Endothelial cell of umbilical vein (primary cell): ENCODE measurements around the gene TM9SF4. TPM values are rescaled to one million over a fixed set of nuclear protein-coding genes. Genes with fewer than 3 reads are reported as not detected.

ENCODE experiments used
- BruUV-seq: library from RNA; stranded (reverse); fragments of 400-500 nt; replicated peaks from 2 replicates; lab custom pipeline; 2021; lab: Mats Ljungman, UMichigan
- CTCF ChIA-PET: fragments of 300-600, 350-600 bp; sonication (Branson Sonifier 250); formaldehyde crosslinking; loops from one replicate; lab custom pipeline; 2021; ENCODE audit warnings: antibody characterized with exemption, inconsistent platforms; lab: Charles Lee
- POLR2A ChIA-PET: fragments of 300-600, 350-600 bp; sonication (Branson Sonifier 250); formaldehyde crosslinking; loops from one replicate; lab custom pipeline; 2021; ENCODE audit warnings: antibody characterized with exemption, inconsistent platforms; lab: Charles Lee
- DNase-seq: peaks from one replicate; pipeline ENCODE4 v3.0.0-alpha.2; 2011; ENCODE audit warnings: low read depth, low spot score
- FAIRE-seq: peaks from 2 replicates; lab custom pipeline; 2011; peaks lifted over from hg19 to GRCh38; lab: Jason Lieb, UNC
- H2AFZ ChIP-seq: 2 replicates; pipeline ENCODE4 v1.6.0; 2012; ENCODE audit warnings: low read depth, low read length, control low read depth, inconsistent platforms
- H3K27ac ChIP-seq: 2 replicates; pipeline ENCODE4 v1.5.1; 2011; ENCODE audit warnings: low read depth, mild to moderate bottlenecking, control low read depth, low read length, moderate library complexity; ENCODE audit not compliant: insufficient read depth
- H3K27me3 ChIP-seq, 2 experiments: 2 replicates each; pipeline versions ENCODE4 v1.6.0 to v1.6.1; 2011; ENCODE audit warnings: low read length in 2 of 2, mixed read lengths in 1 of 2; ENCODE audit not compliant: control insufficient read depth in 2 of 2, insufficient read depth in 2 of 2
- H3K36me3 ChIP-seq, 2 experiments: 2 replicates in 1 of 2; 3 replicates in 1 of 2; pipeline ENCODE4 v1.5.1; 2011; ENCODE audit warnings: low read length in 2 of 2, mild to moderate bottlenecking in 1 of 2, moderate library complexity in 1 of 2; ENCODE audit not compliant: control insufficient read depth in 2 of 2, insufficient read depth in 2 of 2; ENCODE audit errors: extremely low read depth in 1 of 2
- H3K4me1 ChIP-seq: 3 replicates; pipeline ENCODE4 v1.5.1; 2011; ENCODE audit warnings: mild to moderate bottlenecking, low read length; ENCODE audit not compliant: control insufficient read depth, insufficient read depth; ENCODE audit errors: extremely low read depth
- H3K4me2 ChIP-seq: 2 replicates; pipeline ENCODE4 v1.6.1; 2011; ENCODE audit warnings: low read length, control low read depth, mixed read lengths; ENCODE audit not compliant: insufficient read depth
- H3K4me3 ChIP-seq, 3 experiments: fragments of 200-600 bp in 1 of 3; sonication (generic), shearing (Covaris generic) in 1 of 3; replicated peaks in 1 of 3; 2 replicates each; pipeline ENCODE4 v1.5.1; 2011 to 2016; ENCODE audit warnings: control low read depth in 3 of 3, low read length in 3 of 3, mild to moderate bottlenecking in 2 of 3, inconsistent platforms in 1 of 3, low read depth in 1 of 3, moderate library complexity in 1 of 3; ENCODE audit not compliant: insufficient read depth in 1 of 3
- H3K79me2 ChIP-seq: 2 replicates; pipeline ENCODE4 v1.6.0; 2012; ENCODE audit warnings: low read length, inconsistent platforms; ENCODE audit not compliant: control insufficient read depth, insufficient read depth
- H3K9ac ChIP-seq: replicated peaks from 2 replicates; pipeline ENCODE3; 2011; ENCODE audit warnings: low read length, control low read depth; ENCODE audit not compliant: insufficient read depth; ENCODE audit errors: extremely low read depth
- H3K9me1 ChIP-seq: replicated peaks from 3 replicates; pipeline ENCODE4 v1.6.0; 2011; ENCODE audit warnings: mild to moderate bottlenecking, low read length; ENCODE audit not compliant: control insufficient read depth, insufficient read depth; ENCODE audit errors: extremely low read depth
- H3K9me3 ChIP-seq: replicated peaks from 2 replicates; pipeline ENCODE4 v1.5.1; 2012; ENCODE audit warnings: low read length, inconsistent platforms; ENCODE audit not compliant: control insufficient read depth, insufficient read depth
- H4K20me1 ChIP-seq: replicated peaks from 2 replicates; pipeline ENCODE3; 2011; ENCODE audit warnings: mild to moderate bottlenecking, low read length; ENCODE audit not compliant: control insufficient read depth, insufficient read depth; ENCODE audit errors: extremely low read depth
- EZH2 ChIP-seq: IDR thresholded peaks from 2 replicates; pipeline ENCODE4 v1.6.1; 2012; ENCODE audit warnings: borderline replicate concordance, low read depth, mild to moderate bottlenecking, moderate library complexity, low read length, inconsistent platforms; ENCODE audit not compliant: severe bottlenecking
- FOS ChIP-seq: IDR thresholded peaks from 2 replicates; pipeline ENCODE4 v1.6.1; 2011; ENCODE audit warnings: mild to moderate bottlenecking, low read length, moderate library complexity, borderline replicate concordance; ENCODE audit not compliant: insufficient read depth
- GATA2 ChIP-seq: IDR thresholded peaks from 2 replicates; pipeline ENCODE4 v1.7.0; 2011; ENCODE audit warnings: low read depth, mild to moderate bottlenecking, moderate library complexity, mixed read lengths, low read length; ENCODE audit not compliant: insufficient read length, insufficient read depth
- JUN ChIP-seq: IDR thresholded peaks from 2 replicates; pipeline ENCODE4 v1.6.1; 2011; ENCODE audit warnings: borderline replicate concordance, low read depth; ENCODE audit not compliant: insufficient read length, insufficient read depth
- MYC ChIP-seq: IDR thresholded peaks from one replicate; pipeline ENCODE4 v1.6.1; 2011; ENCODE audit warnings: mild to moderate bottlenecking, low read depth, low read length
- POLR2A ChIP-seq: IDR thresholded peaks from 2 replicates; pipeline ENCODE4 v1.6.1; 2012; ENCODE audit warnings: low read depth, mild to moderate bottlenecking, control low read depth, low read length
- POLR2AphosphoS5 ChIP-seq: IDR thresholded peaks from 2 replicates; pipeline ENCODE4 v1.6.1; 2012; ENCODE audit warnings: low read depth, mild to moderate bottlenecking, control low read depth, low read length, moderate library complexity; ENCODE audit not compliant: insufficient read depth
- dilution Hi-C: fragments of 300-500 bp; cut with MboI; formaldehyde crosslinking; loops from one replicate; pipeline ENCODE4 v1.15.0; 2019; ENCODE audit warnings: low sequenced_read_pairs; ENCODE audit not compliant: extremely low pct_ligation_motif_present
- intact Hi-C: fragments of 100-400 bp; cut with micrococcal nuclease; formaldehyde crosslinking; loops from one replicate; pipeline ENCODE4 v1.10.0; 2022
- polyA plus RNA-seq, 4 experiments: library from polyadenylated mRNA; depleted of rRNA in 3 of 4; stranded (reverse) in 3 of 4; unstranded in 1 of 4; fragments of >200 nt; gene quantifications; 2 replicates each; pipeline versions ENCODE4 v1.2.1 to v1.2.3, GENCODE V29; 2011 to 2012; ENCODE audit warnings: missing spikeins in 1 of 4
- total RNA-seq: library from RNA; stranded (reverse); gene quantifications from 2 replicates; pipeline ENCODE4 v1.2.3, GENCODE V29; 2021
- TF ChIP-seq, protein P1 (sequence below): IDR thresholded peaks from 2 replicates; pipeline ENCODE4 v1.6.1; 2011; ENCODE audit not compliant: insufficient read depth, insufficient read length
- TF ChIP-seq, protein P2 (sequence below), 2 donors: IDR thresholded peaks; 1 replicate in 1 of 2; 2 replicates in 1 of 2; pipeline ENCODE4 v1.5.1; 2011; ENCODE audit warnings: low read length in 2 of 2, mild to moderate bottlenecking in 2 of 2, moderate library complexity in 2 of 2, control low read depth in 1 of 2, inconsistent platforms in 1 of 2, low read depth in 1 of 2; ENCODE audit not compliant: insufficient read depth in 1 of 2; ENCODE audit errors: extremely low read depth in 1 of 2

Gene TM9SF4
- total and polyA plus RNA-seq, 2 donors (not counting 3 experiments of a cell fraction or from before 2014, with no cell fraction given), result 46.4 to 61.9 TPM

DNA sequence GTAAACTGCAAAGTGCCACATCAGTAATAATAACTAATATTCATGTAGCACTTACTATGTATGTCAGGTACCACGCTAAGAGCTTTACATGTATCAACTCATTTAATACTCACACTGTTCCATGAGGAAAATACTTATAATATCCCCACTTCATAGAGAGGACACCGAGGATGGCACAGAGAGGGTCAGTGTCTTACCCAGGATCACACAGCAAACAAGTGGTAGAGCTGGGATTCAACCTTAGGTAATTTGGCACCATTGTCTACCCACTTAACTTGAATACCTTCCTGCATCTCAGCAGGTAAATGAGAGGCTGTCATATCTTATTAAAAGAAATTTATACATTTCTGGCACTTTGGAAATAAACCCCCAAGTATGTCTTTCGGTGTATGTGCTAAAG is 106.2 kb downstream of the TM9SF4 start:
- Histone ChIP-seq H3K36me3 (peaks cover 7 to 10% of the 10 kb centered on the region in 2 experiments), H3K27me3 (no peaks in the 10 kb centered on the region), H3K4me2 (no peak overlapping the region), H3K27ac (peak overlapping the region; percentile 15), H3K9me1 (no peaks in the 10 kb centered on the region), H4K20me1 (no peaks in the 10 kb centered on the region), H3K4me3 (no peak overlapping the region), H3K9ac (no peak overlapping the region), H3K79me2 (peaks cover 5% of the 10 kb centered on the region), H2AFZ (no peak overlapping the region), H3K4me1 (peaks cover 11% of the 10 kb centered on the region), H3K9me3 (no peaks in the 10 kb centered on the region)
- dilution Hi-C loops (no loop called here), intact Hi-C loops (no loop called here)
- BruUV-seq, result no TSS peak
- no peak for TF ChIP-seq FOS
- TF ChIP-seq, protein P1, sequence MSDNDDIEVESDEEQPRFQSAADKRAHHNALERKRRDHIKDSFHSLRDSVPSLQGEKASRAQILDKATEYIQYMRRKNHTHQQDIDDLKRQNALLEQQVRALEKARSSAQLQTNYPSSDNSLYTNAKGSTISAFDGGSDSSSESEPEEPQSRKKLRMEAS, result no peak
- no peak for TF ChIP-seq MYC
- TF ChIP-seq, protein P2, sequence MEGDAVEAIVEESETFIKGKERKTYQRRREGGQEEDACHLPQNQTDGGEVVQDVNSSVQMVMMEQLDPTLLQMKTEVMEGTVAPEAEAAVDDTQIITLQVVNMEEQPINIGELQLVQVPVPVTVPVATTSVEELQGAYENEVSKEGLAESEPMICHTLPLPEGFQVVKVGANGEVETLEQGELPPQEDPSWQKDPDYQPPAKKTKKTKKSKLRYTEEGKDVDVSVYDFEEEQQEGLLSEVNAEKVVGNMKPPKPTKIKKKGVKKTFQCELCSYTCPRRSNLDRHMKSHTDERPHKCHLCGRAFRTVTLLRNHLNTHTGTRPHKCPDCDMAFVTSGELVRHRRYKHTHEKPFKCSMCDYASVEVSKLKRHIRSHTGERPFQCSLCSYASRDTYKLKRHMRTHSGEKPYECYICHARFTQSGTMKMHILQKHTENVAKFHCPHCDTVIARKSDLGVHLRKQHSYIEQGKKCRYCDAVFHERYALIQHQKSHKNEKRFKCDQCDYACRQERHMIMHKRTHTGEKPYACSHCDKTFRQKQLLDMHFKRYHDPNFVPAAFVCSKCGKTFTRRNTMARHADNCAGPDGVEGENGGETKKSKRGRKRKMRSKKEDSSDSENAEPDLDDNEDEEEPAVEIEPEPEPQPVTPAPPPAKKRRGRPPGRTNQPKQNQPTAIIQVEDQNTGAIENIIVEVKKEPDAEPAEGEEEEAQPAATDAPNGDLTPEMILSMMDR (IDR thresholded peaks at IDR 0.05; ENCODE audit: extremely low read depth in 1 of 2, insufficient read depth in 1 of 2, low read depth in 1 of 2, low read length in 2 of 2), result no peak
- TF ChIP-seq EZH2, result no peak
- TF ChIP-seq GATA2, result no peak
- no peak for TF ChIP-seq POLR2A
- no peak for TF ChIP-seq JUN
- no peak for TF ChIP-seq POLR2AphosphoS5
- POLR2A ChIA-PET, result no interaction called here
- CTCF ChIA-PET, result no interaction called here
- no peak for DNase-seq
- FAIRE-seq, result no peak
